HepG2 (cell line): ENCODE measurements around the gene SPAG6. TPM values are rescaled to one million over a fixed set of nuclear protein-coding genes. Genes with fewer than 3 reads are reported as not detected.

Source experiments
- BRF2 ChIP-seq: sonication (generic); formaldehyde crosslinking; IDR thresholded peaks from 2 replicates; pipeline ENCODE4 v1.8.1; 2022; ENCODE audit warnings: mild to moderate bottlenecking, missing genetic modification reagents
- CEBPG ChIP-seq: IDR thresholded peaks from 2 replicates; pipeline ENCODE4 v1.6.1; 2016
- GABPA ChIP-seq, 2 experiments: IDR thresholded peaks; 2 replicates each; pipeline ENCODE4 v1.6.1; 2011 to 2016; ENCODE audit warnings: low read depth in 2 of 2, low read length in 1 of 2, missing biosample characterization in 1 of 2, missing genetic modification characterization in 1 of 2
- HOXA9 ChIP-seq: sonication (generic); formaldehyde crosslinking; IDR thresholded peaks from 2 replicates; pipeline ENCODE4 v1.8.1; 2022; ENCODE audit warnings: missing genetic modification reagents, mild to moderate bottlenecking, moderate library complexity, borderline replicate concordance
- IKZF5 ChIP-seq: IDR thresholded peaks from 2 replicates; pipeline ENCODE4 v1.6.1; 2018; ENCODE audit warnings: missing genetic modification reagents, mild to moderate bottlenecking, missing compliant biosample characterization
- LRRFIP1 ChIP-seq: sonication (generic); formaldehyde crosslinking; conservative IDR thresholded peaks from 2 replicates; pipeline ENCODE4 v1.4.0; 2020; ENCODE audit warnings: missing genetic modification reagents
- MNT ChIP-seq: fragments of 450-650 bp; IDR thresholded peaks from 2 replicates; pipeline ENCODE4 v1.6.1; 2016
- NPAS2 ChIP-seq: sonication (generic); formaldehyde crosslinking; IDR thresholded peaks from 2 replicates; pipeline ENCODE4 v1.8.0; 2022; ENCODE audit warnings: mild to moderate bottlenecking, missing genetic modification reagents, borderline replicate concordance
- PRDM4 ChIP-seq: sonication (generic); formaldehyde crosslinking; IDR thresholded peaks from 2 replicates; pipeline ENCODE4 v1.9.0; 2021; ENCODE audit warnings: missing genetic modification reagents, borderline replicate concordance
- SP2 ChIP-seq: sonication (generic); formaldehyde crosslinking; IDR thresholded peaks from 2 replicates; pipeline ENCODE4 v1.5.1; 2020; ENCODE audit warnings: mild to moderate bottlenecking, missing genetic modification reagents
- ZBTB46 ChIP-seq: sonication (generic); formaldehyde crosslinking; IDR thresholded peaks from 2 replicates; pipeline ENCODE4 v1.4.0; 2020; ENCODE audit warnings: mild to moderate bottlenecking, missing genetic modification reagents, borderline replicate concordance
- ZFP1 ChIP-seq: IDR thresholded peaks from 2 replicates; pipeline ENCODE4 v1.6.1; 2016
- ZFP36L1 ChIP-seq: sonication (generic); formaldehyde crosslinking; IDR thresholded peaks from 2 replicates; pipeline ENCODE4 v1.8.0; 2022; ENCODE audit warnings: mild to moderate bottlenecking, missing genetic modification reagents, moderate library complexity
- ZKSCAN1 ChIP-seq: fragments of 150-350 bp; IDR thresholded peaks from 2 replicates; pipeline ENCODE4 v1.6.1; 2014; ENCODE audit warnings: low read length
- ZNF331 ChIP-seq: sonication (generic); formaldehyde crosslinking; IDR thresholded peaks from 2 replicates; pipeline ENCODE4 v1.4.0; 2020; ENCODE audit warnings: missing genetic modification reagents
- ZNF33A ChIP-seq: sonication (generic); formaldehyde crosslinking; IDR thresholded peaks from 2 replicates; pipeline ENCODE4 v1.5.1; 2020; ENCODE audit warnings: missing genetic modification reagents, mild to moderate bottlenecking, moderate library complexity, borderline replicate concordance
- ZNF614 ChIP-seq: IDR thresholded peaks from 2 replicates; pipeline ENCODE4 v1.6.1; 2018; ENCODE audit warnings: missing biosample characterization, missing genetic modification reagents, inconsistent platforms, borderline replicate concordance
- polyA plus RNA-seq, 8 experiments: library from polyadenylated mRNA; depleted of rRNA in 3 of 8; stranded (reverse) in 7 of 8; unstranded in 1 of 8; fragments of >200 nt; fragmentation: Illumina TruSeq in 4 of 8; extraction: Trizol in 4 of 8; gene quantifications; 2 replicates each; pipeline versions ENCODE4 v1.2.1 to v1.2.3, GENCODE V29; 2011 to 2016; ENCODE audit warnings: low read depth in 4 of 8, missing spikeins in 1 of 8, mixed read lengths in 1 of 8; ENCODE audit not compliant: insufficient read depth in 1 of 8
- total RNA-seq, 5 experiments: library from RNA; depleted of rRNA; stranded (reverse); fragments of >200 nt; fragmentation: Illumina TruSeq; extraction: Trizol; gene quantifications; 2 replicates each; pipeline ENCODE4 v1.2.3, GENCODE V29; 2016; ENCODE audit warnings: low read depth in 1 of 5

SPAG6 gene
- total and polyA plus RNA-seq, 2 of the 13 experiments (the other 11 are each of a cell fraction or from before 2014, with no cell fraction given), result not detected

- TF ChIP-seq MNT (no peak), ZBTB46 (CRISPR knock-in tag) (no peak), ZFP36L1 (peak; percentile 74; the same call in 1 of the 2 replicates), CEBPG (CRISPR knock-in tag) (no peak), PRDM4 (CRISPR knock-in tag) (no peak), ZNF33A (CRISPR knock-in tag) (no peak), IKZF5 (CRISPR knock-in tag) (no peak), SP2 (CRISPR knock-in tag) (0 out of 2 replicates have a peak, but pooled peaks have one; percentile 19), GABPA (IDR thresholded peaks at IDR 0.05; ENCODE audit: low read depth, low read length) (0 out of 2 replicates have a peak, but pooled peaks have one; percentile 17), GABPA (CRISPR knock-in tag; IDR thresholded peaks at IDR 0.05; ENCODE audit: low read depth) (no peak), ZKSCAN1 (no peak), ZNF614 (CRISPR knock-in tag) (no peak), HOXA9 (peak; percentile 49; the same call in 1 of the 2 replicates), NPAS2 (no peak), ZNF331 (0 out of 2 replicates have a peak, but pooled peaks have one; percentile 17), ZFP1 (CRISPR knock-in tag) (no peak), LRRFIP1 (CRISPR knock-in tag) (no peak), BRF2 (CRISPR knock-in tag) (0 out of 2 replicates have a peak, but pooled peaks have one; percentile 32)
Measured at GRCh38 chr10:22340329-22341189, 4.7 kb upstream of the SPAG6 start (continued).
